WTC11 (cell line): ENCODE data around the gene SRR. TPM values are rescaled to one million over a fixed set of nuclear protein-coding genes. Genes with fewer than 3 reads are reported as not detected.
A peak's percentile ranks its signal among the peaks of the same experiment; 100 is the strongest.
"Not testable (repeated sequence)": the region's sequence is repeated elsewhere in the genome, so short reads cannot be mapped to it uniquely, and the experiment has no call there.

Experiments used
- ATAC-seq: fragments of 200-7000 bp; cut with Tn5 transposase; 2 replicates; pipeline ENCODE4 v1.10.0; 2021; ENCODE audit warnings: mild to moderate bottlenecking, moderate library complexity
- CTCF ChIA-PET: fragments of 300-600 bp; sonication (Branson Sonifier 250); formaldehyde crosslinking; loops from one replicate; lab custom pipeline; 2021; ENCODE audit warnings: antibody characterized with exemption; lab: Charles Lee
- POLR2A ChIA-PET: fragments of 350-600 bp; sonication (Branson Sonifier 250); formaldehyde crosslinking; loops from one replicate; lab custom pipeline; 2021; ENCODE audit warnings: antibody characterized with exemption; lab: Charles Lee
- DNase-seq: peaks from one replicate; pipeline ENCODE4 v3.0.0; 2021; ENCODE audit warnings: low spot score
- H3K27ac Mint-ChIP-seq: 2 replicates; pipeline ENCODE4 v1.8.0; 2021; ENCODE audit warnings: mixed read lengths
- H3K27me3 Mint-ChIP-seq: 2 replicates; pipeline ENCODE4 v1.8.0; 2021; ENCODE audit warnings: low read depth, mild to moderate bottlenecking, moderate library complexity, mixed read lengths
- H3K36me3 Mint-ChIP-seq: 2 replicates; pipeline ENCODE4 v1.8.0; 2021; ENCODE audit warnings: mixed read lengths
- H3K4me1 Mint-ChIP-seq: 2 replicates; pipeline ENCODE4 v1.8.0; 2022; ENCODE audit warnings: mixed read lengths
- H3K4me3 Mint-ChIP-seq: 2 replicates; pipeline ENCODE4 v1.8.0; 2021; ENCODE audit warnings: mild to moderate bottlenecking, moderate library complexity, mixed read lengths
- H3K9me3 Mint-ChIP-seq: 2 replicates; pipeline ENCODE4 v1.8.0; 2021; ENCODE audit warnings: mixed read lengths
- GRHL2 ChIP-seq: fragments of 250-450 bp; sonication (Bioruptor Pico); IDR thresholded peaks from 2 replicates; pipeline ENCODE4 v1.8.0; 2022; ENCODE audit warnings: mild to moderate bottlenecking, moderate library complexity; ENCODE audit not compliant: insufficient replicate concordance, severe bottlenecking
- MXD4 ChIP-seq: fragments of 250-450 bp; sonication (Bioruptor Pico); IDR thresholded peaks from 2 replicates; pipeline ENCODE4 v1.8.0; 2021; ENCODE audit warnings: mild to moderate bottlenecking, moderate library complexity, borderline replicate concordance
- NR3C1 ChIP-seq: sonication (generic); formaldehyde crosslinking; conservative IDR thresholded peaks from 2 replicates; pipeline ENCODE4 v1.8.1; 2023; ENCODE audit warnings: low read depth, mild to moderate bottlenecking, missing genetic modification reagents
- ZNF121 ChIP-seq: sonication (generic); formaldehyde crosslinking; IDR thresholded peaks from 2 replicates; pipeline ENCODE4 v1.8.0; 2023; ENCODE audit warnings: missing genetic modification reagents
- ZNF416 ChIP-seq: fragments of 250-450 bp; sonication (Bioruptor Pico); IDR thresholded peaks from 2 replicates; pipeline ENCODE4 v1.9.0; 2021; ENCODE audit warnings: mild to moderate bottlenecking, inconsistent platforms
- total RNA-seq: library from RNA; stranded (reverse); gene quantifications from 3 replicates; pipeline ENCODE4 v1.2.3, GENCODE V29; 2021
- TF ChIP-seq, protein P1 (sequence below): sonication (generic); formaldehyde crosslinking; IDR thresholded peaks from 2 replicates; pipeline ENCODE4 v1.8.0; 2022; ENCODE audit warnings: mild to moderate bottlenecking, missing genetic modification reagents
- TF ChIP-seq, protein P2 (sequence below): sonication (generic); formaldehyde crosslinking; IDR thresholded peaks from 2 replicates; pipeline ENCODE4 v1.8.1; 2022; ENCODE audit warnings: mild to moderate bottlenecking, moderate library complexity, missing genetic modification reagents
- TF ChIP-seq, protein P3 (sequence below): sonication (generic); formaldehyde crosslinking; IDR thresholded peaks from 2 replicates; pipeline ENCODE4 v1.8.0; 2022; ENCODE audit warnings: mild to moderate bottlenecking, missing genetic modification reagents
- TF ChIP-seq, protein P4 (sequence below): sonication (generic); formaldehyde crosslinking; IDR thresholded peaks from 2 replicates; pipeline ENCODE4 v1.8.0; 2023; ENCODE audit warnings: missing genetic modification reagents, mild to moderate bottlenecking, borderline replicate concordance
- TF ChIP-seq, protein P5 (sequence below): sonication (generic); formaldehyde crosslinking; IDR thresholded peaks from 2 replicates; pipeline ENCODE4 v1.8.1; 2022; ENCODE audit warnings: mild to moderate bottlenecking, missing genetic modification reagents, moderate library complexity, borderline replicate concordance
- TF ChIP-seq, protein P6 (sequence below): sonication (generic); formaldehyde crosslinking; IDR thresholded peaks from 2 replicates; pipeline ENCODE4 v1.8.0; 2023; ENCODE audit warnings: mild to moderate bottlenecking, missing genetic modification reagents

SRR gene
- total RNA-seq, 1 experiment from 2014 or later, result 5.1 TPM

DNA sequence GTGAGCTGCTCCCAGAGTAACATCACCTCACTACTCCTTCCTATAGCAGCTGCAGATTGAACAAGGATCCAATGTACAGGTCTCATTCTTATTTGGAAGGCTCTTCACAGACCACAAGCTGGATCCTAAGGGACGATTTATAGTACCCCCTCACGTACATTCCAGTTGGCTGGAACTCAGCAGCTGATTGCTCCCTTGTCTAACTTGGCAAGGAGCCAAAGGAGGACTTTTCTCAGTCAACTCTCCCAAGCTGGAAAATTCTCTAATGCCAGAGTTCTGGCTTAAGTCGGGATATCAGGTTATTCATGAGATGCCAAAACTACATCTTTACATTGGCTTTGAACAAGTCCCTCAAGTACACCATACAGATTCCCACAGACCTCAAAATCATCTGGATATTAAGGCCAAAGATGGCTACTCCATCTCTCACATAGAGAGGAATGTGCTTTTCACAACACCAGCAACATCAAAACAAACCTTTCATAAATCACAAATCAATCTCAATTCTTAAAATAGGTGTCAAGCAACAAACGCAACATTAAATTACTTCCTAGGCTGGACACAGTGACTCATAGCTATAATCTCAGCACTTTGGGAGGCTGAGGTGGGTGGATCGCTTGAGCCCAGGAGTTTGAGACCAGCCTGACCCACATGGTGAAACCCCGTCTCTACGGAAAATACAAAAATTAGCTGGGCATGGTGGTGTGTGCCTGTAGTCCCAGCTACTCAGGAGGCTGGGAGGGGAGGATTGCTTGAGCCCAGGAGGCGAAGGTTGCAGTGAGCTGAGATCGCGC is 39.5 kb upstream of the SRR start:
- POLR2A ChIA-PET, result no interaction called here
- no peak for ATAC-seq
- TF ChIP-seq NR3C1 (no peak), ZNF121 (CRISPR knock-in tag) (no peak), MXD4 (CRISPR knock-in tag) (no peak), GRHL2 (no peak), ZNF416 (CRISPR knock-in tag) (no peak)
- TF ChIP-seq, protein P1, sequence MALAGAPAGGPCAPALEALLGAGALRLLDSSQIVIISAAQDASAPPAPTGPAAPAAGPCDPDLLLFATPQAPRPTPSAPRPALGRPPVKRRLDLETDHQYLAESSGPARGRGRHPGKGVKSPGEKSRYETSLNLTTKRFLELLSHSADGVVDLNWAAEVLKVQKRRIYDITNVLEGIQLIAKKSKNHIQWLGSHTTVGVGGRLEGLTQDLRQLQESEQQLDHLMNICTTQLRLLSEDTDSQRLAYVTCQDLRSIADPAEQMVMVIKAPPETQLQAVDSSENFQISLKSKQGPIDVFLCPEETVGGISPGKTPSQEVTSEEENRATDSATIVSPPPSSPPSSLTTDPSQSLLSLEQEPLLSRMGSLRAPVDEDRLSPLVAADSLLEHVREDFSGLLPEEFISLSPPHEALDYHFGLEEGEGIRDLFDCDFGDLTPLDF, result no peak
- TF ChIP-seq, protein P2, sequence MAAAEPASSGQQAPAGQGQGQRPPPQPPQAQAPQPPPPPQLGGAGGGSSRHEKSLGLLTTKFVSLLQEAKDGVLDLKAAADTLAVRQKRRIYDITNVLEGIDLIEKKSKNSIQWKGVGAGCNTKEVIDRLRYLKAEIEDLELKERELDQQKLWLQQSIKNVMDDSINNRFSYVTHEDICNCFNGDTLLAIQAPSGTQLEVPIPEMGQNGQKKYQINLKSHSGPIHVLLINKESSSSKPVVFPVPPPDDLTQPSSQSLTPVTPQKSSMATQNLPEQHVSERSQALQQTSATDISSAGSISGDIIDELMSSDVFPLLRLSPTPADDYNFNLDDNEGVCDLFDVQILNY (CRISPR knock-in tag), result no peak
- TF ChIP-seq, protein P3, sequence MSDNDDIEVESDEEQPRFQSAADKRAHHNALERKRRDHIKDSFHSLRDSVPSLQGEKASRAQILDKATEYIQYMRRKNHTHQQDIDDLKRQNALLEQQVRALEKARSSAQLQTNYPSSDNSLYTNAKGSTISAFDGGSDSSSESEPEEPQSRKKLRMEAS (CRISPR knock-in tag), result no peak
- TF ChIP-seq, protein P4, sequence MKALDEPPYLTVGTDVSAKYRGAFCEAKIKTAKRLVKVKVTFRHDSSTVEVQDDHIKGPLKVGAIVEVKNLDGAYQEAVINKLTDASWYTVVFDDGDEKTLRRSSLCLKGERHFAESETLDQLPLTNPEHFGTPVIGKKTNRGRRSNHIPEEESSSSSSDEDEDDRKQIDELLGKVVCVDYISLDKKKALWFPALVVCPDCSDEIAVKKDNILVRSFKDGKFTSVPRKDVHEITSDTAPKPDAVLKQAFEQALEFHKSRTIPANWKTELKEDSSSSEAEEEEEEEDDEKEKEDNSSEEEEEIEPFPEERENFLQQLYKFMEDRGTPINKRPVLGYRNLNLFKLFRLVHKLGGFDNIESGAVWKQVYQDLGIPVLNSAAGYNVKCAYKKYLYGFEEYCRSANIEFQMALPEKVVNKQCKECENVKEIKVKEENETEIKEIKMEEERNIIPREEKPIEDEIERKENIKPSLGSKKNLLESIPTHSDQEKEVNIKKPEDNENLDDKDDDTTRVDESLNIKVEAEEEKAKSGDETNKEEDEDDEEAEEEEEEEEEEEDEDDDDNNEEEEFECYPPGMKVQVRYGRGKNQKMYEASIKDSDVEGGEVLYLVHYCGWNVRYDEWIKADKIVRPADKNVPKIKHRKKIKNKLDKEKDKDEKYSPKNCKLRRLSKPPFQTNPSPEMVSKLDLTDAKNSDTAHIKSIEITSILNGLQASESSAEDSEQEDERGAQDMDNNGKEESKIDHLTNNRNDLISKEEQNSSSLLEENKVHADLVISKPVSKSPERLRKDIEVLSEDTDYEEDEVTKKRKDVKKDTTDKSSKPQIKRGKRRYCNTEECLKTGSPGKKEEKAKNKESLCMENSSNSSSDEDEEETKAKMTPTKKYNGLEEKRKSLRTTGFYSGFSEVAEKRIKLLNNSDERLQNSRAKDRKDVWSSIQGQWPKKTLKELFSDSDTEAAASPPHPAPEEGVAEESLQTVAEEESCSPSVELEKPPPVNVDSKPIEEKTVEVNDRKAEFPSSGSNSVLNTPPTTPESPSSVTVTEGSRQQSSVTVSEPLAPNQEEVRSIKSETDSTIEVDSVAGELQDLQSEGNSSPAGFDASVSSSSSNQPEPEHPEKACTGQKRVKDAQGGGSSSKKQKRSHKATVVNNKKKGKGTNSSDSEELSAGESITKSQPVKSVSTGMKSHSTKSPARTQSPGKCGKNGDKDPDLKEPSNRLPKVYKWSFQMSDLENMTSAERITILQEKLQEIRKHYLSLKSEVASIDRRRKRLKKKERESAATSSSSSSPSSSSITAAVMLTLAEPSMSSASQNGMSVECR, result no peak
- TF ChIP-seq, protein P5, sequence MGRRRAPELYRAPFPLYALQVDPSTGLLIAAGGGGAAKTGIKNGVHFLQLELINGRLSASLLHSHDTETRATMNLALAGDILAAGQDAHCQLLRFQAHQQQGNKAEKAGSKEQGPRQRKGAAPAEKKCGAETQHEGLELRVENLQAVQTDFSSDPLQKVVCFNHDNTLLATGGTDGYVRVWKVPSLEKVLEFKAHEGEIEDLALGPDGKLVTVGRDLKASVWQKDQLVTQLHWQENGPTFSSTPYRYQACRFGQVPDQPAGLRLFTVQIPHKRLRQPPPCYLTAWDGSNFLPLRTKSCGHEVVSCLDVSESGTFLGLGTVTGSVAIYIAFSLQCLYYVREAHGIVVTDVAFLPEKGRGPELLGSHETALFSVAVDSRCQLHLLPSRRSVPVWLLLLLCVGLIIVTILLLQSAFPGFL (CRISPR knock-in tag), result no peak
- TF ChIP-seq, protein P6, sequence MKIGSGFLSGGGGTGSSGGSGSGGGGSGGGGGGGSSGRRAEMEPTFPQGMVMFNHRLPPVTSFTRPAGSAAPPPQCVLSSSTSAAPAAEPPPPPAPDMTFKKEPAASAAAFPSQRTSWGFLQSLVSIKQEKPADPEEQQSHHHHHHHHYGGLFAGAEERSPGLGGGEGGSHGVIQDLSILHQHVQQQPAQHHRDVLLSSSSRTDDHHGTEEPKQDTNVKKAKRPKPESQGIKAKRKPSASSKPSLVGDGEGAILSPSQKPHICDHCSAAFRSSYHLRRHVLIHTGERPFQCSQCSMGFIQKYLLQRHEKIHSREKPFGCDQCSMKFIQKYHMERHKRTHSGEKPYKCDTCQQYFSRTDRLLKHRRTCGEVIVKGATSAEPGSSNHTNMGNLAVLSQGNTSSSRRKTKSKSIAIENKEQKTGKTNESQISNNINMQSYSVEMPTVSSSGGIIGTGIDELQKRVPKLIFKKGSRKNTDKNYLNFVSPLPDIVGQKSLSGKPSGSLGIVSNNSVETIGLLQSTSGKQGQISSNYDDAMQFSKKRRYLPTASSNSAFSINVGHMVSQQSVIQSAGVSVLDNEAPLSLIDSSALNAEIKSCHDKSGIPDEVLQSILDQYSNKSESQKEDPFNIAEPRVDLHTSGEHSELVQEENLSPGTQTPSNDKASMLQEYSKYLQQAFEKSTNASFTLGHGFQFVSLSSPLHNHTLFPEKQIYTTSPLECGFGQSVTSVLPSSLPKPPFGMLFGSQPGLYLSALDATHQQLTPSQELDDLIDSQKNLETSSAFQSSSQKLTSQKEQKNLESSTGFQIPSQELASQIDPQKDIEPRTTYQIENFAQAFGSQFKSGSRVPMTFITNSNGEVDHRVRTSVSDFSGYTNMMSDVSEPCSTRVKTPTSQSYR (CRISPR knock-in tag), result no peak
- TF ChIP-seq, all 79 proteins: peak for 0
- no peaks in the 10 kb centered on the region for H3K9me3 Mint-ChIP-seq
- H3K4me3 Mint-ChIP-seq, result no peak overlapping the region
- CTCF ChIA-PET, result interaction anchor here (0.7 to 3.1 kb wide), 6 partner anchors 13 to 208 kb away, joined by 3 to 15 read pairs (median 3); no protein-coding TSS in a partner anchor
- no peaks in the 10 kb centered on the region for H3K27me3 Mint-ChIP-seq
- no peak overlapping the region for H3K27ac Mint-ChIP-seq
- H3K4me1 Mint-ChIP-seq, result no peaks in the 10 kb centered on the region
- no peak for DNase-seq
- peaks cover 7% of the 10 kb centered on the region; the same call in 1 of the 2 replicates for H3K36me3 Mint-ChIP-seq

DNA sequence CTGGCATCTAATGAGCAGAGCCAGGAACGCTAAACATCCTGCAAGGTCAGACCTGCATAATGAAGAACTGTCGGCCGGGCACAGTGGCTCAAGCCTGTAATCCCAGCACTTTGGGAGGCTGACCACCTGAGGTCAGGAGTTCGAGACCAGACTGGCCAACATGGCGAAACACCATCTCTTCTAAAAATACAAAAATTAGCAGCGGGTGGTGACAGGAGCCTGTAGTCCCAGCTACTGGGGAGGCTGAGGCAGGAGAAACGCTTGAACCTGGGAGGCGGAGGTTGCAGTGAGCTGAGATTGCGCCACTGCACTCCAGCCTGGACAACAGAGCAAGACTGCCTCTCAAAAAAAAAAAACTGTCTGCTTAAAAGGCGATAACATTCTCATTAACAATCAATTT is 38.6 kb upstream of the SRR start:
- H3K27ac Mint-ChIP-seq, result peak overlapping the region; percentile 29; the same call in 1 of the 2 replicates
- H3K4me1 Mint-ChIP-seq, POLR2A ChIA-PET, H3K27me3 Mint-ChIP-seq, ATAC-seq, DNase-seq, H3K4me3 Mint-ChIP-seq, H3K36me3 Mint-ChIP-seq, H3K9me3 Mint-ChIP-seq: not testable (repeated sequence)
- CTCF ChIA-PET, result interaction anchor here (0.7 to 2.3 kb wide), 3 partner anchors 15 to 209 kb away, joined by 3 to 6 read pairs (median 3); no protein-coding TSS in a partner anchor
